ENCODE results near the gene TMEM154. TPM values are rescaled to one million over a fixed set of nuclear protein-coding genes. Genes with fewer than 3 reads are reported as not detected.

Gene TMEM154
- total RNA-seq, 4 donors from 2014 or later, result 1.3 to 4.5 (median 2.9) TPM

DNA sequence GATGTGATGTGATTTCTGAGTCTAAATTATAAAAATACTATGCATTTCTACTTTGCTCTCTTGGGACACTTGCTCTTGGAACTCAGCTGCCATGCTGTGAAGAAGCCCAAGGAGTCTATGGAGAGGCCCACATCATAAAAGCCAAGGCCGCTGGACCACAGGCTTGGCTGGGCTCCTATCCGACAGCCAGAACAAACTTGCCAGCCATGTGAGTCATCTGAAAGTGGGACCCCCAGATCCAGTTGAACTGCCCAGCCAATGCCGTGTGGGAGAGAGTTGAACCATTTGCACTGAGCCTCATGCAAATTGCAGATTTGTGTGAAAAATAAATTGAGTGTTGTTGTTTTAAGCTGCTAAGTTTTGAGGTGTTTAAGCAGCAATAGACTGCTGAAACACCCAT, 60.2 kb downstream of the TMEM154 start:
- Histone ChIP-seq H3K9me3 (no peaks in the 10 kb centered on the region), H3K4me1 (no peaks in the 10 kb centered on the region), H3K4me3 (no peak overlapping the region), H3K27ac (no peak overlapping the region), H3K36me3 (no peaks in the 10 kb centered on the region), H3K27me3 (no peaks in the 10 kb centered on the region)
- intact Hi-C loops (cut with DNase I; ENCODE audit: low total_unique reads), result no loop called here
- no peak for DNase-seq
- TF ChIP-seq, protein P1, sequence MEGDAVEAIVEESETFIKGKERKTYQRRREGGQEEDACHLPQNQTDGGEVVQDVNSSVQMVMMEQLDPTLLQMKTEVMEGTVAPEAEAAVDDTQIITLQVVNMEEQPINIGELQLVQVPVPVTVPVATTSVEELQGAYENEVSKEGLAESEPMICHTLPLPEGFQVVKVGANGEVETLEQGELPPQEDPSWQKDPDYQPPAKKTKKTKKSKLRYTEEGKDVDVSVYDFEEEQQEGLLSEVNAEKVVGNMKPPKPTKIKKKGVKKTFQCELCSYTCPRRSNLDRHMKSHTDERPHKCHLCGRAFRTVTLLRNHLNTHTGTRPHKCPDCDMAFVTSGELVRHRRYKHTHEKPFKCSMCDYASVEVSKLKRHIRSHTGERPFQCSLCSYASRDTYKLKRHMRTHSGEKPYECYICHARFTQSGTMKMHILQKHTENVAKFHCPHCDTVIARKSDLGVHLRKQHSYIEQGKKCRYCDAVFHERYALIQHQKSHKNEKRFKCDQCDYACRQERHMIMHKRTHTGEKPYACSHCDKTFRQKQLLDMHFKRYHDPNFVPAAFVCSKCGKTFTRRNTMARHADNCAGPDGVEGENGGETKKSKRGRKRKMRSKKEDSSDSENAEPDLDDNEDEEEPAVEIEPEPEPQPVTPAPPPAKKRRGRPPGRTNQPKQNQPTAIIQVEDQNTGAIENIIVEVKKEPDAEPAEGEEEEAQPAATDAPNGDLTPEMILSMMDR (IDR thresholded peaks at IDR 0.05), result no peak
- TF ChIP-seq POLR2A (IDR thresholded peaks at IDR 0.05), result no peak

DNA sequence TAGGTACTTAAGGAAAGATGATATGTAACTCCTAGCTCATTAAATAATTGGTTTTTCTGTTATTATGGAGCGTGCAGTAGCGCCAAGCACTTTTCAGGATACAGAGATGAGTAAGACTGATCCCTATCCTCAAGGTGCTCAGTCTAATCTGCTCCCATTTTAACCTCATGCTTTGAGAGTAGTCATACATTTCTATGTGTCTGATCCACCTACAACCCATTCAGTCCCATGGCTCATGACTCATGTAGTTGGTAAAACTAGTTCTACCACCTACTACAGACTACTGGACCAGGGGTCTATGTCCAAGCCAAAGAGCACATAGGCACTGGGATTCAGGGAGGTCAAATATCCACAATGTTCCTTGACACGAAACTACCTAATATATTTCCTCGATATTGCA, 60.8 kb downstream of the TMEM154 start:
- no peak for DNase-seq
- H3K4me1 ChIP-seq, result no peaks in the 10 kb centered on the region
- no peak overlapping the region for H3K4me3 ChIP-seq
- TF ChIP-seq, protein P1 (IDR thresholded peaks at IDR 0.05), result no peak
- TF ChIP-seq POLR2A (IDR thresholded peaks at IDR 0.05), result no peak
- H3K36me3 ChIP-seq, result no peaks in the 10 kb centered on the region
- no peak overlapping the region for H3K27ac ChIP-seq
- H3K27me3 ChIP-seq, result no peaks in the 10 kb centered on the region
- no peaks in the 10 kb centered on the region for H3K9me3 ChIP-seq
- intact Hi-C loops (cut with DNase I; ENCODE audit: low total_unique reads), result no loop called here

GRCh38 chr4:152616804-152617203, 63.0 kb downstream of the TMEM154 start:
- no peak for TF ChIP-seq POLR2A (IDR thresholded peaks at IDR 0.05)
- TF ChIP-seq, protein P1 (IDR thresholded peaks at IDR 0.05), result no peak
- no peak overlapping the region for H3K4me3 ChIP-seq
- no peaks in the 10 kb centered on the region for H3K4me1 ChIP-seq
- DNase-seq, result no peak
- no peak overlapping the region for H3K27ac ChIP-seq
- H3K9me3 ChIP-seq, result no peaks in the 10 kb centered on the region
- no peaks in the 10 kb centered on the region for H3K36me3 ChIP-seq
- H3K27me3 ChIP-seq, result no peaks in the 10 kb centered on the region
- intact Hi-C loops (cut with DNase I; ENCODE audit: low total_unique reads), result no loop called here

DNA sequence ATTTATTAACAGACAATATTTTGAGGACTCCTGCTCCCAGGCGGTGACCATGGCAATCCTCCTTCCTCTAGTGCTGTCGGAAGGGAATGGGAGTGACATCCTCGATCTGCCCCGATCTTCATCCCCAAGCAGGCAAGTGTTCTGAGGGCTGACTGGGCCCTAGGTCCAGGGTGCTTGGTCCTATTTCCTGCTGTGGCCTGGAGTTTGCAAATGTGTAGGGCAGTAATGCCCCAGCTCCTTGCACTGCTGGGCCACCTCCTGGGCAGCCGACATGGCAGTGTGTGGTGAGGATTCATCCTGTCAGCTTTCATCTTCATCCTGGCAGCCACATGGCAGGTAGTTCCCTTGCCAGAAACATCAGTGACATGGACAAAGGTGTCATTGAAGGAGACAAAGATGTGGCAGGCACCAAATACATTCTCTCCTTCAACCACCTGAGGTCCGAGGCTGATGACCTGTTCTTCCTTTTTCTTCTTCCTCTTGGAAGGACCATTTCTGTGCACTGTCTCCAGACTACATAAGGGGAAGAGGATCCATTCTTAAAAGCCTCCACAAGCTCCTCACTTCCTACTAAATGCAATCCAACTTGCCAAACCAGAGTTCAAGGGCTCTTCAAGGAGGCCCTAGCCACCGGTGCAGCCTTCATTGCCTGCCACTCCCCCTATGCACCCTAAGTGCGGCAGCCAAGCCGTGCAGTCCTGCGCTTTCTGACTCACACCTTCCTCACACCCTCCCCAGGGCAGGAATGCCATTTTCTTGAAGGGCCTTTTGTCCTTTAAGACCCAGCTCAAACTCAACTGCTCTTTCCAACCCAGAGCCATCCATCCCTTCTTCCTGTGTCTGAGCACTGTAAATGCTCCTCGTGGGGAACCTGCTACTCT, 65.7 kb downstream of the TMEM154 start:
- DNase-seq, result no peak
- H3K36me3 ChIP-seq, result no peaks in the 10 kb centered on the region
- TF ChIP-seq, protein P1 (IDR thresholded peaks at IDR 0.05), result no peak
- no peak for TF ChIP-seq POLR2A (IDR thresholded peaks at IDR 0.05)
- intact Hi-C loops (cut with DNase I; ENCODE audit: low total_unique reads), result no loop called here
- H3K27me3 ChIP-seq, result no peaks in the 10 kb centered on the region
- H3K9me3 ChIP-seq, result no peaks in the 10 kb centered on the region
- H3K27ac ChIP-seq, result no peak overlapping the region
- no peak overlapping the region for H3K4me3 ChIP-seq
- no peaks in the 10 kb centered on the region for H3K4me1 ChIP-seq

DNA sequence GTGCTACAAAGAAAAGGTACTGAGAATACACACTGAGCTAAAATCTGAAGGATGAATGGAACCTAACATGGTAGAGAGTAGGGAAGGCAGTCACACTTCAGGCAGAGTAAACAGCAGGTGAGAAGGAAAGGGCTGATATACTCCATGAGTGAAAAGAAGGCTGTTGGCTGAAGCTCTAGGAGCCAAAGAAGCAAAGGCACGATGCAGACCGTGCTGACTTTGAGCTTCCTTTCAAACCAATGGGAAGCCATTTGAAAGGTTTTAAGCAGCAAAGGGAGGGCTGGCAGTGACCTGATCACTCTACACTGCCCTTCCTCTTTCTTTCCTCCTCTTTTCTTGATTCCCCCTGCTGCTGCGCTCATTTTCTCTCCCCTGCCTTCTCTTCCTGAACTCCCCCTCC, 66.4 kb downstream of the TMEM154 start:
- intact Hi-C loops (cut with DNase I; ENCODE audit: low total_unique reads), result no loop called here
- Histone ChIP-seq H3K27ac (no peak overlapping the region), H3K9me3 (no peaks in the 10 kb centered on the region), H3K27me3 (no peaks in the 10 kb centered on the region), H3K4me3 (no peak overlapping the region), H3K4me1 (no peaks in the 10 kb centered on the region), H3K36me3 (no peaks in the 10 kb centered on the region)
- TF ChIP-seq POLR2A (IDR thresholded peaks at IDR 0.05), result no peak
- TF ChIP-seq, protein P1 (IDR thresholded peaks at IDR 0.05), result no peak
- DNase-seq, result no peak

Data from uterus (tissue), 4 donors.